Measurements from ENCODE around the gene HAGH. TPM values are rescaled to one million over a fixed set of nuclear protein-coding genes. Genes with fewer than 3 reads are reported as not detected.

The HAGH gene
- polyA plus RNA-seq, 1 experiment, result 11.8 TPM

DNA sequence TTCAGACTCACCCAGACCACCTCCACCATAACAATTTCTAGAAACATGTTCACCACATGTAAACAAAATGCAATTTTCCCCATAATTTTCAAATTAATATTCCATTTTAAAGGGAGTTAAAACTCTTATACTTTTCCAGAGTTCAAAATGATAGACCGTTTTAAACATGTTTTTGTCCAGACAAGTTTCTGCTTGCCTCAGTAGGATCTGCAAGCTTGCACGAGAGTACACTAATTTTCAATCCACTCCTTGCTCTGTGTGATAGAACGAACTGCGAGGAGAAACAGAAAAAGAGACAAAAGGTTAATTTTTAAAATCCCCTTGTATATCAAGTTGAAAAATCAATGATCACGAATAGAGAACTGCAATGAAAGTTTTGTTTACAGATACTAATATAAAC lies 7.5 kb upstream of the HAGH start:
- DNase-seq (ENCODE audit: low read depth, low spot score), result no peak
- H3K27me3 ChIP-seq (ENCODE audit: control insufficient read depth, insufficient read depth, low read length), result no peaks in the 10 kb centered on the region
- ChIA-PET POLR2A (no interaction called here), CTCF (interaction anchor here (0.8 to 0.9 kb wide), 2 partner anchors 89 to 95 kb away, joined by 3 read pairs; no protein-coding TSS in a partner anchor)
- TF ChIP-seq, protein P1, sequence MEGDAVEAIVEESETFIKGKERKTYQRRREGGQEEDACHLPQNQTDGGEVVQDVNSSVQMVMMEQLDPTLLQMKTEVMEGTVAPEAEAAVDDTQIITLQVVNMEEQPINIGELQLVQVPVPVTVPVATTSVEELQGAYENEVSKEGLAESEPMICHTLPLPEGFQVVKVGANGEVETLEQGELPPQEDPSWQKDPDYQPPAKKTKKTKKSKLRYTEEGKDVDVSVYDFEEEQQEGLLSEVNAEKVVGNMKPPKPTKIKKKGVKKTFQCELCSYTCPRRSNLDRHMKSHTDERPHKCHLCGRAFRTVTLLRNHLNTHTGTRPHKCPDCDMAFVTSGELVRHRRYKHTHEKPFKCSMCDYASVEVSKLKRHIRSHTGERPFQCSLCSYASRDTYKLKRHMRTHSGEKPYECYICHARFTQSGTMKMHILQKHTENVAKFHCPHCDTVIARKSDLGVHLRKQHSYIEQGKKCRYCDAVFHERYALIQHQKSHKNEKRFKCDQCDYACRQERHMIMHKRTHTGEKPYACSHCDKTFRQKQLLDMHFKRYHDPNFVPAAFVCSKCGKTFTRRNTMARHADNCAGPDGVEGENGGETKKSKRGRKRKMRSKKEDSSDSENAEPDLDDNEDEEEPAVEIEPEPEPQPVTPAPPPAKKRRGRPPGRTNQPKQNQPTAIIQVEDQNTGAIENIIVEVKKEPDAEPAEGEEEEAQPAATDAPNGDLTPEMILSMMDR (IDR thresholded peaks at IDR 0.05; ENCODE audit: low read depth, low read length), result no peak
- H3K4me3 ChIP-seq (ENCODE audit: low read depth, low read length), result no peak overlapping the region
- no peak overlapping the region for H3K27ac ChIP-seq (ENCODE audit: low read depth, low read length)
- H3K9me3 ChIP-seq (ENCODE audit: control insufficient read depth, insufficient read depth, low read length), result no peaks in the 10 kb centered on the region

DNA sequence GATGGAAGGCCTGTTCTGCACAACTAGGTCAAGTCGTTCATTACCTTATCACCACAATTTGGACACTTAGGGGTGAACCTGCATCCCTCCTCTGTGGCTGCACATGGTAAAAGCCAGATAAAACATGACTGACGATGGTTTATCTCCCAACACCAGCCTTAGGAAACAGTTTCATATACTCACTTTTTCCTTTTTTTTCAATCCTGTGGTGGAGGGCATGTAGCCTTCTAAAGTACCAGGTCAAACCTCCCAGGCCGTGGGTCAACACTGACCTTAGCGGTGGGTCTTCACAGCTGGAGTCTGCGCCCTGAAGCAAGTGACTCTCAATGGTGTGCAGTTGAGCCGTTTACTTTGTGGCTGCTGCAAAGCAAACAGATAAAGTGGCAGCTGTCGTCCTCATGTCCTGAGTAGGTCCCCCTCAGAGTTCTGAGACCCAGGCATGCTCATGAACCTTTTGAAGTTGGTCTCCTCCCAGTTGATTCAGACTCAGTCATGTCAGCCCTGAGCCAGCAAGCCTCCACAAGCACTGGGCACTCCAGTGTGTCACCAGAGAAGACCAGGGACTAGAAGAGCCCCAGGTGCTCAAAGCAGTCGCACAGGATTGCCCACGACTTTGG lies 6.3 kb upstream of the HAGH start:
- TF ChIP-seq, protein P1 (IDR thresholded peaks at IDR 0.05; ENCODE audit: low read depth, low read length), result no peak
- CTCF ChIA-PET, result no interaction called here
- H3K9me3 ChIP-seq (ENCODE audit: control insufficient read depth, insufficient read depth, low read length), result no peaks in the 10 kb centered on the region
- POLR2A ChIA-PET, result no interaction called here
- H3K27ac ChIP-seq (ENCODE audit: low read depth, low read length), result no peak overlapping the region
- no peak overlapping the region for H3K4me3 ChIP-seq (ENCODE audit: low read depth, low read length)
- no peaks in the 10 kb centered on the region for H3K27me3 ChIP-seq (ENCODE audit: control insufficient read depth, insufficient read depth, low read length)
- DNase-seq (ENCODE audit: low read depth, low spot score), result no peak

- no peak for DNase-seq (ENCODE audit: low read depth, low spot score)
- ChIA-PET POLR2A (no interaction called here), CTCF (no interaction called here)
- H3K27ac ChIP-seq (ENCODE audit: low read depth, low read length), result no peak overlapping the region
- TF ChIP-seq, protein P1 (IDR thresholded peaks at IDR 0.05; ENCODE audit: low read depth, low read length), result no peak
- H3K9me3 ChIP-seq (ENCODE audit: control insufficient read depth, insufficient read depth, low read length), result peaks cover 3% of the 10 kb centered on the region; the same call in 1 of the 2 replicates
- no peaks in the 10 kb centered on the region for H3K27me3 ChIP-seq (ENCODE audit: control insufficient read depth, insufficient read depth, low read length)
- no peak overlapping the region for H3K4me3 ChIP-seq (ENCODE audit: low read depth, low read length)
Measured at GRCh38 chr16:1831186-1832075, 4.8 kb upstream of the HAGH start.

DNA sequence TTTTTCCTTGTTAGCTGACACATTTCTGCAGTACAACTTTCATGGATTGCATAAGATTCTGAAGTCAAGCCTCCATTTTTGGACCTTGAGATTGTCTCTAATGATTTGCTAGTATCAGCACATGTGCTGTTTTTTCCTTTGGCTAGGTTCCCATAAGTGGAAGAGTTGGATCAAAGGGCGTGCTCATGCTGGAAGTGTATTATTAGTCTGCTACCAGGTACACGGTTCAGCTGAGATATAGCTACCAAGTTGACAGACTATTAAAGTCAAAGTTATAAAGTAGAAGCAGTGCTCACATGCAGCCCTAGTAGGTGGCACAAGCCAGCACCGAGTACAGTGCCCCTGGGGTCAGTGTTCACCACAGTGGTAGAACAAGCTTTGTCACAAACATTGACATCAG lies 3.6 kb upstream of the HAGH start:
- ChIA-PET POLR2A (no interaction called here), CTCF (no interaction called here)
- Histone ChIP-seq H3K4me3 (ENCODE audit: low read depth, low read length) (no peak overlapping the region), H3K9me3 (ENCODE audit: control insufficient read depth, insufficient read depth, low read length) (peaks cover 3% of the 10 kb centered on the region; the same call in 1 of the 2 replicates), H3K27ac (ENCODE audit: low read depth, low read length) (no peak overlapping the region), H3K27me3 (ENCODE audit: control insufficient read depth, insufficient read depth, low read length) (no peaks in the 10 kb centered on the region)
- TF ChIP-seq, protein P1 (IDR thresholded peaks at IDR 0.05; ENCODE audit: low read depth, low read length), result no peak
- DNase-seq (ENCODE audit: low read depth, low spot score), result no peak

Measured in AG04450 (cell line).